B cell (primary cell): ENCODE data around the gene TESK2. TPM values are rescaled to one million over a fixed set of nuclear protein-coding genes. Genes with fewer than 3 reads are reported as not detected.

ENCODE experiments used
- ATAC-seq: fragments of 200-7000 bp; cut with Tn5 transposase; one replicate; pipeline ENCODE4 v1.10.0; 2021; ENCODE audit warnings: low read depth, mild to moderate bottlenecking, moderate number of reproducible peaks, moderate library complexity
- CTCF ChIA-PET: fragments of 350-600 bp; sonication (Branson Sonifier 250); formaldehyde crosslinking; loops from one replicate; lab custom pipeline; 2021; ENCODE audit warnings: antibody characterized with exemption, inconsistent platforms; lab: Charles Lee
- POLR2A ChIA-PET: fragments of 350-600 bp; sonication (Branson Sonifier 250); formaldehyde crosslinking; loops from one replicate; lab custom pipeline; 2021; ENCODE audit warnings: antibody characterized with exemption; lab: Charles Lee
- DNase-seq: peaks from one replicate; pipeline ENCODE4 v3.0.0; 2013
- H2AFZ ChIP-seq: 2 replicates; pipeline ENCODE4 v1.6.1; 2012; ENCODE audit warnings: mild to moderate bottlenecking, low read depth, low read length; ENCODE audit not compliant: insufficient read depth, poor library complexity, severe bottlenecking
- H3K27ac ChIP-seq, 2 donors: 1 replicate in 1 of 2; 2 replicates in 1 of 2; pipeline ENCODE4 v1.5.1; 2012 to 2013; ENCODE audit warnings: low read length in 2 of 2, mild to moderate bottlenecking in 2 of 2, moderate library complexity in 1 of 2
- H3K27me3 ChIP-seq, 4 experiments: fragments of 200-600 bp in 1 of 4; sonication (generic) in 1 of 4; replicated peaks in 1 of 4; 1 replicate in 2 of 4; 2 replicates in 2 of 4; pipeline versions ENCODE4 v1.6.1 to v1.7.0; 2013 to 2016; ENCODE audit warnings: low read length in 3 of 4, mild to moderate bottlenecking in 2 of 4, mixed read lengths in 1 of 4, moderate library complexity in 1 of 4; ENCODE audit not compliant: insufficient read depth in 4 of 4, control insufficient read depth in 3 of 4; ENCODE audit errors: control extremely low read depth in 1 of 4
- H3K36me3 ChIP-seq, 2 experiments: replicated peaks in 1 of 2; 1 replicate in 1 of 2; 2 replicates in 1 of 2; pipeline versions ENCODE4 v1.6.1 to v1.7.1; 2013; ENCODE audit warnings: low read length in 1 of 2; ENCODE audit not compliant: insufficient read depth in 2 of 2, control insufficient read depth in 1 of 2; ENCODE audit errors: control extremely low read depth in 1 of 2, extremely low read depth in 1 of 2
- H3K4me1 ChIP-seq, 2 donors: fragments of 200-600 bp in 1 of 2; sonication (generic) in 1 of 2; 1 replicate in 1 of 2; 2 replicates in 1 of 2; pipeline versions ENCODE4 v1.5.1 to v1.6.1; 2013 to 2017; ENCODE audit warnings: low read length in 2 of 2; ENCODE audit not compliant: control insufficient read depth in 2 of 2, insufficient read depth in 2 of 2
- H3K4me2 ChIP-seq: replicated peaks from 2 replicates; pipeline ENCODE3; 2012; ENCODE audit warnings: mild to moderate bottlenecking, low read depth, low read length; ENCODE audit not compliant: poor library complexity, severe bottlenecking
- H3K4me3 ChIP-seq, 5 experiments: fragments of 200-600 bp in 1 of 5; sonication (generic) in 1 of 5; 1 replicate in 3 of 5; 2 replicates in 2 of 5; pipeline versions ENCODE4 v1.5.1 to v1.7.0; 2011 to 2016; ENCODE audit warnings: low read length in 4 of 5, mild to moderate bottlenecking in 4 of 5, low read depth in 2 of 5, control low read depth in 1 of 5, moderate library complexity in 1 of 5; ENCODE audit not compliant: insufficient read depth in 1 of 5; ENCODE audit errors: control extremely low read depth in 1 of 5, extremely low read depth in 1 of 5
- H3K79me2 ChIP-seq: fragments of 200-600 bp; sonication (generic); one replicate; pipeline ENCODE4 v1.6.0; 2016; ENCODE audit warnings: low read length; ENCODE audit not compliant: control insufficient read depth, insufficient read depth
- H3K9ac ChIP-seq: fragments of 200-600 bp; sonication (generic); 2 replicates; pipeline ENCODE4 v1.6.1; 2017; ENCODE audit warnings: mild to moderate bottlenecking, low read length, moderate library complexity
- H3K9me3 ChIP-seq, 3 donors: one replicate each; pipeline versions ENCODE4 v1.6.1 to v1.7.1; 2013; ENCODE audit warnings: low read length in 2 of 3; ENCODE audit not compliant: control insufficient read depth in 2 of 3, insufficient read depth in 1 of 3; ENCODE audit errors: control extremely low read depth in 1 of 3
- H4K20me1 ChIP-seq: 2 replicates; pipeline ENCODE4 v1.6.0; 2012; ENCODE audit warnings: mild to moderate bottlenecking, low read length; ENCODE audit not compliant: insufficient read depth, control insufficient read depth, poor library complexity, severe bottlenecking
- H3K27ac Mint-ChIP-seq: one replicate; pipeline ENCODE4 v1.8.0; 2021; ENCODE audit warnings: mixed read lengths
- H3K27me3 Mint-ChIP-seq: one replicate; pipeline ENCODE4 v1.8.0; 2021; ENCODE audit warnings: mixed read lengths
- H3K4me1 Mint-ChIP-seq: one replicate; pipeline ENCODE4 v1.8.0; 2021; ENCODE audit warnings: mixed read lengths
- H3K4me3 Mint-ChIP-seq: one replicate; pipeline ENCODE4 v1.8.0; 2021; ENCODE audit warnings: mixed read lengths
- H3K9me3 Mint-ChIP-seq: one replicate; pipeline ENCODE4 v1.8.0; 2022; ENCODE audit warnings: mixed read lengths; ENCODE audit not compliant: insufficient read depth
- EZH2 ChIP-seq: IDR thresholded peaks from 2 replicates; pipeline ENCODE4 v1.6.1; 2012; ENCODE audit warnings: borderline replicate concordance, low read depth, mild to moderate bottlenecking, moderate library complexity, low read length; ENCODE audit not compliant: insufficient read depth, poor library complexity, severe bottlenecking
- WGBS: methylation state at CpG from one replicate; pipeline ENCODE4 v1.1.5; 2013; ENCODE audit warnings: missing lambda C conversion rate; ENCODE audit not compliant: insufficient coverage; 5-methylcytosine and 5-hydroxymethylcytosine counted together
- intact Hi-C: fragments of 100-400 bp; cut with micrococcal nuclease; formaldehyde crosslinking; loops from one replicate; pipeline ENCODE4 v1.10.0; 2022
- polyA plus RNA-seq: library from polyadenylated mRNA; depleted of rRNA; stranded (reverse); fragments of >200 nt; gene quantifications from 2 replicates; pipeline ENCODE4 v1.2.3, GENCODE V29; 2012
- total RNA-seq, 2 donors: library from RNA; stranded (reverse); fragments of 120-200 nt in 1 of 2; gene quantifications; 1 replicate in 1 of 2; 2 replicates in 1 of 2; pipeline versions ENCODE4 v1.2.3 to v1.2.4, GENCODE V29; 2013 to 2022
- TF ChIP-seq, protein P1 (sequence below): fragments of 200-600 bp; IDR thresholded peaks from one replicate; pipeline ENCODE4 v1.8.0; 2022; ENCODE audit warnings: antibody characterized with exemption, mild to moderate bottlenecking

TESK2 gene
- total and polyA plus RNA-seq, 2 donors (not counting 1 experiment from before 2014, with no cell fraction given), result 21.7 to 27.0 TPM

DNA sequence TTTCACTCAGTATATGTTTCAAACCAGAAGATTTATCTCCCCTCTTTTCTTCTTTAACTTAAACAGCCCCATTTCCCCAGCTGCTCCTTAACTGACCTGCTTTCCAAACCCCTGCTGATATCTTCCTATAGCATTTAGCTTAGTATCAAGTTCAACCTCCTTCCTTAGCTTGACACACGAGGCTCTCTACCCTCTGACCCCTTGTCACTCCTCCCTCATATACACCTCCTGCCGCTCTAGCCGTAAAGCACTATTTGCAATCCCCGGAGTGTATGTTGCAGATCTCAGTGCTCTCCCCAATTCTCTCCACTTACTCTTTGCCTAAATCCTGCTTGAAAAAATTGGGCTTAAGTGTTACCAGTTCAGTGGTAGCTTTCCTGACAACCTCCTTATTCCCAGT, 45.9 kb upstream of the TESK2 start:
- intact Hi-C loops, result no loop called here
- Histone ChIP-seq H3K79me2 (no peaks in the 10 kb centered on the region), H3K36me3 (no peaks in the 10 kb centered on the region), H3K9me3 (no peaks in the 10 kb centered on the region), H2AFZ (no peak overlapping the region), H4K20me1 (no peaks in the 10 kb centered on the region), H3K27ac (no peak overlapping the region), H3K9ac (no peak overlapping the region), H3K4me2 (no peak overlapping the region), H3K4me1 (peaks cover 0 to 13% of the 10 kb centered on the region in 2 donors), H3K27me3 (no peaks in the 10 kb centered on the region), H3K4me3 (no peak overlapping the region)
- Mint-ChIP-seq H3K27ac (no peak overlapping the region), H3K4me3 (no peak overlapping the region), H3K9me3 (no peaks in the 10 kb centered on the region), H3K27me3 (no peaks in the 10 kb centered on the region), H3K4me1 (peaks cover 11% of the 10 kb centered on the region)
- no peak for ATAC-seq
- CTCF ChIA-PET, result interaction anchor here (0.6 to 2.1 kb wide), 4 partner anchors 24 to 44 kb away, joined by 3 to 8 read pairs (median 5); no protein-coding TSS in a partner anchor
- POLR2A ChIA-PET, result interaction anchor here (0.6 kb wide), 1 partner anchor 10 kb away, joined by 3 read pairs; no protein-coding TSS in a partner anchor
- DNase-seq, result no peak
- WGBS, result 84% methylated on average over 4 of the region's 4 CpGs
- no peak for TF ChIP-seq EZH2
- TF ChIP-seq, protein P1, sequence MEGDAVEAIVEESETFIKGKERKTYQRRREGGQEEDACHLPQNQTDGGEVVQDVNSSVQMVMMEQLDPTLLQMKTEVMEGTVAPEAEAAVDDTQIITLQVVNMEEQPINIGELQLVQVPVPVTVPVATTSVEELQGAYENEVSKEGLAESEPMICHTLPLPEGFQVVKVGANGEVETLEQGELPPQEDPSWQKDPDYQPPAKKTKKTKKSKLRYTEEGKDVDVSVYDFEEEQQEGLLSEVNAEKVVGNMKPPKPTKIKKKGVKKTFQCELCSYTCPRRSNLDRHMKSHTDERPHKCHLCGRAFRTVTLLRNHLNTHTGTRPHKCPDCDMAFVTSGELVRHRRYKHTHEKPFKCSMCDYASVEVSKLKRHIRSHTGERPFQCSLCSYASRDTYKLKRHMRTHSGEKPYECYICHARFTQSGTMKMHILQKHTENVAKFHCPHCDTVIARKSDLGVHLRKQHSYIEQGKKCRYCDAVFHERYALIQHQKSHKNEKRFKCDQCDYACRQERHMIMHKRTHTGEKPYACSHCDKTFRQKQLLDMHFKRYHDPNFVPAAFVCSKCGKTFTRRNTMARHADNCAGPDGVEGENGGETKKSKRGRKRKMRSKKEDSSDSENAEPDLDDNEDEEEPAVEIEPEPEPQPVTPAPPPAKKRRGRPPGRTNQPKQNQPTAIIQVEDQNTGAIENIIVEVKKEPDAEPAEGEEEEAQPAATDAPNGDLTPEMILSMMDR, result no peak

GRCh38 chr1:45535988-45536766, 45.2 kb upstream of the TESK2 start:
- Histone ChIP-seq H3K4me3 (no peak overlapping the region), H3K9me3 (no peaks in the 10 kb centered on the region), H2AFZ (no peak overlapping the region), H3K4me1 (peaks cover 0 to 6% of the 10 kb centered on the region in 2 donors), H3K27ac (no peak overlapping the region), H3K4me2 (no peak overlapping the region), H3K27me3 (no peaks in the 10 kb centered on the region), H3K36me3 (no peaks in the 10 kb centered on the region), H3K9ac (no peak overlapping the region), H4K20me1 (no peaks in the 10 kb centered on the region), H3K79me2 (no peaks in the 10 kb centered on the region)
- DNase-seq (no peak), ATAC-seq (no peak)
- no peaks in the 10 kb centered on the region for H3K9me3 Mint-ChIP-seq
- H3K4me3 Mint-ChIP-seq, result no peak overlapping the region
- ChIA-PET CTCF (interaction anchor here (0.9 to 2.1 kb wide), 4 partner anchors 21 to 34 kb away, joined by 3 to 8 read pairs (median 4); no protein-coding TSS in a partner anchor), POLR2A (no interaction called here)
- WGBS, result 94% methylated on average over 3 of the region's 6 CpGs
- H3K27me3 Mint-ChIP-seq, result no peaks in the 10 kb centered on the region
- TF ChIP-seq EZH2, result no peak
- TF ChIP-seq, protein P1, result no peak
- intact Hi-C loops, result no loop called here
- H3K27ac Mint-ChIP-seq, result no peak overlapping the region
- peaks cover 7% of the 10 kb centered on the region for H3K4me1 Mint-ChIP-seq
